Gastrocnemius medialis (tissue), 4 donors: ENCODE data around the gene DUSP16.

Source experiments
- CTCF ChIP-seq, 5 experiments: fragments of 450-650 bp in 3 of 5; fragments of 200-600 bp in 2 of 5; sonication (generic) in 2 of 5; IDR thresholded peaks in 4 of 5; conservative IDR thresholded peaks in 1 of 5; 1 replicate in 4 of 5; 2 replicates in 1 of 5; pipeline ENCODE4 v1.5.1; 2016 to 2019; ENCODE audit warnings: antibody characterized with exemption in 5 of 5, mild to moderate bottlenecking in 3 of 5, moderate library complexity in 3 of 5
- POLR2A ChIP-seq, 2 donors: fragments of 450-650 bp; IDR thresholded peaks; one replicate each; pipeline ENCODE4 v1.6.1; 2017; ENCODE audit warnings: antibody characterized with exemption in 2 of 2, mild to moderate bottlenecking in 2 of 2, moderate library complexity in 2 of 2

DNA sequence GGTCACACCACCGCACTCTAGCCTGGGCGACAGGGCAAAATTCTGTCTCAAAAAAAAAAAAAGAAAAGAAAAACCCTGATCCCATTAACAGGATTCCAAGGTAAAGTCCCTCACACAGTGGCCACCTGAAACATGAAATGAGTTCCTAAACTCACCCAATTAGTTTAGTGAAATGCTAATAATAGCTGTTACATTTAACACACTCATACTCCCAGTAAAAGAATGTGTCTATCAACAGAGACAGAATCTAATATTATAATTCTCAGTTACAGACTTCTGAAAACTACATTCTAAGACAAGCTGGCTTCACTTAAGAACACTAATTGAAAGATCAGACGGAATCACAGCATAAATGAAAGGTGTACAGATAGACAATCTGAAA is 44.2 kb downstream of the DUSP16 start:
- no peak for TF ChIP-seq CTCF (IDR thresholded peaks at IDR 0.05 in 4 of 5, conservative IDR thresholded peaks at IDR 0.05 in 1 of 5)
- TF ChIP-seq POLR2A (IDR thresholded peaks at IDR 0.05): no peak
